ENCODE measurements around the gene PDLIM1.

GRCh38 chr10:95235676-95236067 is 55.1 kb downstream of the PDLIM1 start:
- TF ChIP-seq EZH2phosphoT487 (IDR thresholded peaks at IDR 0.05; ENCODE audit: insufficient read depth, low read depth) (no peak), EZH2 (IDR thresholded peaks at IDR 0.05; ENCODE audit: insufficient read depth, poor library complexity, severe bottlenecking) (no peak)
